ENCODE results near the gene NEUROD6. TPM values are rescaled to one million over a fixed set of nuclear protein-coding genes. Genes with fewer than 3 reads are reported as not detected.

Gene NEUROD6
- total RNA-seq: not detected in 2 replicates
- not detected for polyA plus RNA-seq (2012)

GRCh38 chr7:31340603-31341002 is at the start of gene NEUROD6:
Gene NEUROD6 (minus strand): TSS chr7:31340726. CDS start chr7:31339268, 1,458 bp downstream.
- no peak for DNase-seq (ENCODE audit: low read depth)

- no peak for DNase-seq (ENCODE audit: low read depth)
Observed at GRCh38 chr7:31384466-31384865, 43.9 kb upstream of the NEUROD6 start.

- DNase-seq (ENCODE audit: low read depth): no peak
Observed at GRCh38 chr7:31382722-31383121, 42.2 kb upstream of the NEUROD6 start.

- no peak for DNase-seq (ENCODE audit: low read depth)
Observed at GRCh38 chr7:31373337-31374289, 33.1 kb upstream of the NEUROD6 start.

GRCh38 chr7:31372231-31372959 is 31.9 kb upstream of the NEUROD6 start:
- DNase-seq (ENCODE audit: low read depth): no peak

GRCh38 chr7:31371621-31372020 is 31.1 kb upstream of the NEUROD6 start:
- DNase-seq (ENCODE audit: low read depth): no peak

- no peak for DNase-seq (ENCODE audit: low read depth)
Observed at GRCh38 chr7:31370609-31371008, 30.1 kb upstream of the NEUROD6 start.

- DNase-seq (ENCODE audit: low read depth): no peak
Observed at GRCh38 chr7:31368620-31369019, 28.1 kb upstream of the NEUROD6 start.

- no peak for DNase-seq (ENCODE audit: low read depth)
Observed at GRCh38 chr7:31363496-31363895, 23.0 kb upstream of the NEUROD6 start.

GRCh38 chr7:31363051-31363450 is 22.5 kb upstream of the NEUROD6 start:
- DNase-seq (ENCODE audit: low read depth): no peak

- no peak for DNase-seq (ENCODE audit: low read depth)
Observed at GRCh38 chr7:31362401-31362800, 21.9 kb upstream of the NEUROD6 start.

- no peak for DNase-seq (ENCODE audit: low read depth)
Observed at GRCh38 chr7:31358467-31358866, 17.9 kb upstream of the NEUROD6 start.

- DNase-seq (ENCODE audit: low read depth): no peak
Observed at GRCh38 chr7:31345421-31345820, 4.9 kb upstream of the NEUROD6 start.

GRCh38 chr7:31343516-31344305 is 3.2 kb upstream of the NEUROD6 start:
- DNase-seq (ENCODE audit: low read depth): no peak

GRCh38 chr7:31341141-31341540 is 615 bp upstream of the NEUROD6 start:
- DNase-seq (ENCODE audit: low read depth): no peak

GRCh38 chr7:31340051-31340450 is 475 bp downstream of the NEUROD6 start:
- no peak for DNase-seq (ENCODE audit: low read depth)

GRCh38 chr7:31338706-31339105 is 1.8 kb downstream of the NEUROD6 start:
- no peak for DNase-seq (ENCODE audit: low read depth)

GRCh38 chr7:31337002-31337565 is 3.4 kb downstream of the NEUROD6 start:
- no peak for DNase-seq (ENCODE audit: low read depth)

- no peak for DNase-seq (ENCODE audit: low read depth)
Observed at GRCh38 chr7:31336202-31337001, 4.1 kb downstream of the NEUROD6 start.

GRCh38 chr7:31335884-31336201 is 4.7 kb downstream of the NEUROD6 start:
- no peak for DNase-seq (ENCODE audit: low read depth)

Measured in myocyte (in vitro differentiated cells).